Skeletal muscle cell (primary cell): ENCODE measurements around the gene MEIOSIN.
A peak's percentile ranks its signal among the peaks of the same experiment; 100 is the strongest.

Source experiments
- DNase-seq: peaks from one replicate; pipeline ENCODE4 v3.0.0-alpha.2; 2010; ENCODE audit warnings: low read depth
- H3K4me3 ChIP-seq: 2 replicates; pipeline ENCODE4 v1.5.1; 2011; ENCODE audit warnings: low read depth, mild to moderate bottlenecking, control low read depth, low read length, moderate library complexity

Gene MEIOSIN

GRCh38 chr19:45777395-45777961, 44.2 kb downstream of the MEIOSIN start:
- DNase-seq, result no peak
- H3K4me3 ChIP-seq, result no peak overlapping the region

- no peak for DNase-seq
- no peak overlapping the region for H3K4me3 ChIP-seq
Observed at GRCh38 chr19:45778010-45778661, 44.9 kb downstream of the MEIOSIN start.

GRCh38 chr19:45779231-45780145, 46.2 kb downstream of the MEIOSIN start:
- peak overlapping the region; percentile 58 for H3K4me3 ChIP-seq
- DNase-seq, result no peak

- peak overlapping the region; percentile 58 for H3K4me3 ChIP-seq
- DNase-seq, result no peak
Observed at GRCh38 chr19:45780146-45780447, 46.9 kb downstream of the MEIOSIN start.

GRCh38 chr19:45780448-45781213, 47.4 kb downstream of the MEIOSIN start:
- DNase-seq, result no peak

GRCh38 chr19:45781214-45782161, 48.2 kb downstream of the MEIOSIN start:
- DNase-seq, result no peak
- H3K4me3 ChIP-seq, result peak overlapping the region; percentile 58

More at GRCh38 chr19:45780448-45781213, 47.4 kb downstream of the MEIOSIN start:
- H3K4me3 ChIP-seq, result peak overlapping the region; percentile 58

GRCh38 chr19:45782162-45782691, 49.0 kb downstream of the MEIOSIN start, which contains the start of gene DMPK:
Gene DMPK, minus strand, starts transcription at chr19:45782490. Its CDS starts 138 bp downstream, at chr19:45782352.
- no peak for DNase-seq
- peak within 1 kb of the TSS; percentile 58 for H3K4me3 ChIP-seq

GRCh38 chr19:45782820-45783785, 49.9 kb downstream of the MEIOSIN start:
- H3K4me3 ChIP-seq, result peak overlapping the region; percentile 58
- no peak for DNase-seq

- DNase-seq, result no peak
- no peak overlapping the region for H3K4me3 ChIP-seq
Observed at GRCh38 chr19:45784096-45784495, 50.9 kb downstream of the MEIOSIN start.

- no peak for DNase-seq
- no peak overlapping the region for H3K4me3 ChIP-seq
Observed at GRCh38 chr19:45785097-45785496, 51.9 kb downstream of the MEIOSIN start.

GRCh38 chr19:45785781-45786532, 52.7 kb downstream of the MEIOSIN start:
- H3K4me3 ChIP-seq, result no peak overlapping the region
- DNase-seq, result no peak

- H3K4me3 ChIP-seq, result no peak overlapping the region
- no peak for DNase-seq
Observed at GRCh38 chr19:45786533-45786894, 53.3 kb downstream of the MEIOSIN start.

- H3K4me3 ChIP-seq, result no peak overlapping the region
- DNase-seq, result no peak
Observed at GRCh38 chr19:45789035-45789786, 56.0 kb downstream of the MEIOSIN start.

- no peak for DNase-seq
- H3K4me3 ChIP-seq, result peak overlapping the region; percentile 94
Observed at GRCh38 chr19:45790942-45791341, 57.7 kb downstream of the MEIOSIN start.

- DNase-seq, result no peak
- peak overlapping the region; percentile 94 for H3K4me3 ChIP-seq
Observed at GRCh38 chr19:45791744-45792469, 58.7 kb downstream of the MEIOSIN start.
